Right cardiac atrium (tissue), 5 donors: Measurements from ENCODE around the gene GABBR2. TPM values are rescaled to one million over a fixed set of nuclear protein-coding genes. Genes with fewer than 3 reads are reported as not detected.
A peak's percentile ranks its signal among the peaks of the same experiment; 100 is the strongest.

ENCODE experiments used
- ATAC-seq, 2 donors: fragments of 200-7000 bp; cut with Tn5 transposase; one replicate each; pipeline versions ENCODE4 v1.8.0 to v1.9.1; 2020; ENCODE audit warnings: moderate library complexity in 2 of 2, mild to moderate bottlenecking in 1 of 2
- DNase-seq, 3 donors: peaks; one replicate each; pipeline ENCODE4 v3.0.0-alpha.2; 2020
- H3K27ac ChIP-seq: one replicate; pipeline ENCODE4 v1.5.1; 2013; ENCODE audit warnings: mild to moderate bottlenecking, low read length, control low read depth, moderate library complexity
- H3K27me3 ChIP-seq: one replicate; pipeline ENCODE4 v1.6.1; 2013; ENCODE audit not compliant: control insufficient read depth, insufficient read depth
- H3K4me1 ChIP-seq: one replicate; pipeline ENCODE4 v1.6.1; 2013; ENCODE audit warnings: low read length; ENCODE audit not compliant: control insufficient read depth, insufficient read depth
- H3K4me3 ChIP-seq: one replicate; pipeline ENCODE4 v1.5.1; 2013; ENCODE audit warnings: low read length, control low read depth
- H3K9me3 ChIP-seq: one replicate; pipeline ENCODE4 v1.6.1; 2013; ENCODE audit warnings: low read length; ENCODE audit not compliant: control insufficient read depth
- WGBS: extraction: QIAGEN DNeasy Blood & Tissue Kit; methylation state at CpG from one replicate; pipeline ENCODE4 v1.1.7; 2013; 5-methylcytosine and 5-hydroxymethylcytosine counted together
- intact Hi-C, 4 donors: fragments of 100-400 bp; cut with DNase I; formaldehyde crosslinking; loops; one replicate each; pipeline versions ENCODE4 v1.11.0 to v1.14.0; 2022 to 2023
- polyA plus RNA-seq: library from polyadenylated mRNA; stranded (reverse); fragments of 200-250 nt; gene quantifications from one replicate; pipeline ENCODE4 v1.2.3, GENCODE V29; 2013
- total RNA-seq, 4 donors: library from RNA; stranded (reverse); fragmentation: NEBNext Ultra II Directional; extraction: Animal tissue kit (Norgen Biotek cat#: 25700); gene quantifications; one replicate each; pipeline ENCODE4 v1.2.1, GENCODE V29; 2021
- donor health status: healthy with polysubstance abuse.
- donor health status: DM: no; HTN: yes; CAD: no.
- donor health status: DM: no; HTN: no; CAD: no.
- donor health status: DM: no; HTN: yes; CAD: no; lungs with severe emphysema.
- donor health status: DM: yes; HTN: yes; CAD: no.

The GABBR2 gene
- total and polyA plus RNA-seq, 5 donors = not detected

DNA sequence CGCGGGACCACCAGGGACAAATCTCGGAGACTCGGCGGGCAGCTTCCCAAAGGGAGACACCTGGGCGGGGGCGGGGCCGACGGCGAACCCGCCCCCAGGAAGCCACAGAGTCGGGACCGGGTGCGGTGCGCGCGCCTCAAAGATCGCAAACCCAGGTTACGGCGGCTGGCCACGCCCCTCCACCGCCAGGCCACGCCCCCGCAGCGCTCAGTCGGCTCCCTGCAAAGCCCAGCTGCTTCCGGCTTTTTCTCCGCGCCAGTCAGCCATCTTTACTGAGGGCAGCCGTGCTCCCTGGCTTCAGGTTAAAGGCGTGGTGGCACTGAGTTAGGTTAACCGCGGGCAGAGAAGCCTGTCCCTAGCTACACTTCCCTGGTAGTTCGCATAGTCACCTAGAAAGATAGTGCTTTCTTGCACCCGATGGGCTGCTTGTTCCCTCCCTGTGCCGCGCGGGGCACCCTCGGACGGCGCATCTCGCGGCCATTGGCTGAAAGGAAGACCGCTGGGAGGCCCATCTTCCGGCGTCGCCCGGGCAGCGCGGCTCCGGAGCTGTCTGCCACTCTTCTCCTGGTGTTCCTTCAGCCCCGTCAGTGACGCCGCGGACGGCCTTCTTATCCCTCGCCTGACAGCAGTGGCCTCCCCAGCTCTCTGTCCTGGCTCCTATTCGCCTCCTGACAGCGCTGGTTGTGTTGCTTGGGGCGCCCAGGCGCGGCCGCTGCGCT is 453.0 kb downstream of the GABBR2 start, which contains the start of gene TBC1D2:
TBC1D2 (minus strand) TSS at position 72 of the 719 bp plus-strand sequence. CDS start 108 bp downstream, outside the sequence.
- Histone ChIP-seq H3K27me3 (no peaks in the 10 kb centered on the region), H3K27ac (peak within 1 kb of the TSS; percentile 95), H3K4me3 (peak within 1 kb of the TSS; percentile 77), H3K4me1 (no peaks in the 10 kb centered on the region), H3K9me3 (no peaks in the 10 kb centered on the region)
- intact Hi-C loops = loop anchor here in 3 of 4 donors (5.0 to 10.0 kb wide), 3 partner anchors 181 to 333 kb away; partner anchors contain the start of gene TRMO (in 2 of the 3)
- WGBS = under 1% methylated on average over 64 of the region's 64 CpGs
- DNase-seq (peak; percentile 94 to 98 (median 98)), ATAC-seq (peak; percentile 97 to 98)

- Histone ChIP-seq H3K4me3 (peak overlapping the region; percentile 77), H3K4me1 (peaks cover 3% of the 10 kb centered on the region), H3K27ac (no peak overlapping the region), H3K27me3 (no peaks in the 10 kb centered on the region), H3K9me3 (no peaks in the 10 kb centered on the region)
- ATAC-seq (peak; percentile 2 to 33), DNase-seq (peak in 1 of 3 donors; percentile 21)
- WGBS = 1% methylated on average over 36 of the region's 36 CpGs
- intact Hi-C loops = loop anchor here in 3 of 4 donors (5.0 to 10.0 kb wide), 3 partner anchors 180 to 333 kb away; partner anchors contain the start of gene TRMO (in 2 of the 3)
Measured at GRCh38 chr9:98255061-98255577, 453.6 kb downstream of the GABBR2 start.

- Histone ChIP-seq H3K4me3 (peak overlapping the region; percentile 77), H3K27me3 (no peaks in the 10 kb centered on the region), H3K27ac (no peak overlapping the region), H3K4me1 (peaks cover 7% of the 10 kb centered on the region), H3K9me3 (no peaks in the 10 kb centered on the region)
- 52% methylated on average over 5 of the region's 5 CpGs for WGBS
- DNase-seq = no peak
- no peak for ATAC-seq
- intact Hi-C loops = loop anchor here in 3 of 4 donors (5.0 to 10.0 kb wide), 3 partner anchors 180 to 332 kb away; partner anchors contain the start of gene TRMO (in 2 of the 3)
Measured at GRCh38 chr9:98254228-98255060, 454.3 kb downstream of the GABBR2 start.

DNA sequence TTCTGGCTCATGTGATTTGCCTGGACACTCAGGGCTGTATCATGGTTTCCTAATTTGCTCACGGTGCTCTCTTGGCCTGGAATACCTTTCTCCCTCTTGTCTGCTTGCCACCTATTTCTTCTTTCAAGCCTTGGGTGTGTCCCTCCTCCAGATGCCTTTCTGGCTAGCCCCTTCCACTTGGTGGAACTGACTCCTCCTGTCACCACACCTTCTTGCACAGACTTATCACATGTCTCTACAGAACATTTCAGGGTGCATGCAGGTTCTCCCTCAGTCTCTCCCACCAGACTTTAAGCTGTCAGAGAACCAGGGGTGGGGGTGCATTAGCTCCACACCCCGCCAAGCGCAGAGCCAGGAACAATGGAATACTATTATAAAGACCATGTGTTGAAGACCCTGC is 455.2 kb downstream of the GABBR2 start:
- H3K4me1 ChIP-seq = peaks cover 8% of the 10 kb centered on the region
- H3K27ac ChIP-seq = no peak overlapping the region
- H3K9me3 ChIP-seq = no peaks in the 10 kb centered on the region
- H3K27me3 ChIP-seq = no peaks in the 10 kb centered on the region
- H3K4me3 ChIP-seq = no peak overlapping the region
- ATAC-seq (no peak), DNase-seq (no peak)
- WGBS = 84% methylated on average over 3 of the region's 3 CpGs
- intact Hi-C loops = loop anchor here in 2 of 4 donors (10.0 kb wide), 2 partner anchors 179 to 329 kb away; partner anchors contain the start of gene TRMO (in 1 of the 2)

- Histone ChIP-seq H3K27me3 (no peaks in the 10 kb centered on the region), H3K27ac (no peak overlapping the region), H3K9me3 (no peaks in the 10 kb centered on the region), H3K4me1 (peaks cover 8% of the 10 kb centered on the region), H3K4me3 (no peak overlapping the region)
- no peak for DNase-seq
- intact Hi-C loops = loop anchor here in 2 of 4 donors (10.0 kb wide), 2 partner anchors 177 to 327 kb away; partner anchors contain the start of gene TRMO (in 1 of the 2)
- ATAC-seq = no peak
- WGBS = 91% methylated on average over 9 of the region's 9 CpGs
Measured at GRCh38 chr9:98251551-98251950, 457.2 kb downstream of the GABBR2 start.

DNA sequence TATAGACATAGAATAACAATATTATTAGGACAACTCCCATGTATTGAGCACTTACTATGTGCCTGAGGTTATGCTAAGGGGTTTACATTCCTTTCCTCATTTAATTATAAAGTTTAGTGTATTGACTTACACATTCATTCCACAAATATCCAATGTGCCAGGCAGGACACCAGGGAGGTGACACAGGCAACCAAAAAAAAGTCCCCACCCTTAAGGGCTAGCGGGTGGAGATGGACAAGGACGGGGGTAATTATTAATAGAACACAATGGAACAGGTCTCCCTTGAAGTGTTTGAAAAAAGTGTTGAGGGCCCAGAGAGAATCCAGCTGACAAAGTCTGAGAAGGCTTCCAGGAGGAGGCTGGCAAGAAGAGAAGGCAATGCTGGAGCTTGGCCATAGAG is 459.0 kb downstream of the GABBR2 start:
- 76% methylated on average over 2 of the region's 2 CpGs for WGBS
- peaks cover 8% of the 10 kb centered on the region for H3K4me1 ChIP-seq
- H3K9me3 ChIP-seq = no peaks in the 10 kb centered on the region
- DNase-seq (no peak), ATAC-seq (no peak)
- no peaks in the 10 kb centered on the region for H3K27me3 ChIP-seq
- intact Hi-C loops = loop anchor here in 2 of 4 donors (10.0 kb wide), 2 partner anchors 175 to 325 kb away; partner anchors contain the start of gene TRMO (in 1 of the 2)
- no peak overlapping the region for H3K4me3 ChIP-seq
- no peak overlapping the region for H3K27ac ChIP-seq

DNA sequence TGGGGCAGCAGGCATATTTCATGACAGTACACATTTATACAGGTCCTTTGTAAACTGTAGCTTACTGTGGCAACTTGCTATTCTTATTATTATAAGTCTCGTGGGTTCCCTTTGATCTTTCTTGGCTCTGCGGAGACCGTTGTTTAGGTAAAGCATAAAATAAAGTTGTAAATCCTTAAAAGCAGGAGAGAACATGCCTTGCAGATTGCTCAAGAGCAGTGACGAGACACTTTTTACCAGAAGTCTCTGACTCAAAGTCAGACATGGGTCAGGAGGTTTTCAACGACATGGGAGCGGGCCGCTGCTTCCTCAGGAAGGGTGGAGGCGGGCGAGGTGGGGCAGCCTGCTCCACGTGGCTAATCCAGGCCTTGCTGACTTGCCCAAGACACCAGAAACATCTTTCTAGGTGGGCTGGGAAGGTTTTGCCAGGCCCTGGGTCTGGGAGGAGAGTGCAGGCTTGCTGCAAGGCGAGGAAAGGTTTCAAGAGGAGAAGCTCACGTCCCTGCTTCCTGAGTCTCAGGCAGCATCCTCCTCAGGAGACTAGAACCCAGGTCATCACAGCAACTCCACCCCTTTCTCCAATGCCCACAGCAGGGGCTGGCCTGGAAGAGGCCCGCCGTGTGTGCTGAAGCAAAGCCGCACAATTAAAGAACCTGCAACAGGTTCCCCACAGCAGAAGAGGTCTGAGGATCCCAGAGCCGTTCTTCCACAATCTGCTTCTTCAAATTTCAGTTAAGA is 459.8 kb downstream of the GABBR2 start:
- ATAC-seq = peak; percentile 84 to 95
- DNase-seq = peak; percentile 68 to 87 (median 85)
- no peak overlapping the region for H3K27ac ChIP-seq
- H3K4me3 ChIP-seq = no peak overlapping the region
- WGBS = 62% methylated on average over 16 of the region's 16 CpGs
- H3K9me3 ChIP-seq = no peaks in the 10 kb centered on the region
- H3K27me3 ChIP-seq = no peaks in the 10 kb centered on the region
- intact Hi-C loops = no loop called here
- H3K4me1 ChIP-seq = peaks cover 8% of the 10 kb centered on the region

DNA sequence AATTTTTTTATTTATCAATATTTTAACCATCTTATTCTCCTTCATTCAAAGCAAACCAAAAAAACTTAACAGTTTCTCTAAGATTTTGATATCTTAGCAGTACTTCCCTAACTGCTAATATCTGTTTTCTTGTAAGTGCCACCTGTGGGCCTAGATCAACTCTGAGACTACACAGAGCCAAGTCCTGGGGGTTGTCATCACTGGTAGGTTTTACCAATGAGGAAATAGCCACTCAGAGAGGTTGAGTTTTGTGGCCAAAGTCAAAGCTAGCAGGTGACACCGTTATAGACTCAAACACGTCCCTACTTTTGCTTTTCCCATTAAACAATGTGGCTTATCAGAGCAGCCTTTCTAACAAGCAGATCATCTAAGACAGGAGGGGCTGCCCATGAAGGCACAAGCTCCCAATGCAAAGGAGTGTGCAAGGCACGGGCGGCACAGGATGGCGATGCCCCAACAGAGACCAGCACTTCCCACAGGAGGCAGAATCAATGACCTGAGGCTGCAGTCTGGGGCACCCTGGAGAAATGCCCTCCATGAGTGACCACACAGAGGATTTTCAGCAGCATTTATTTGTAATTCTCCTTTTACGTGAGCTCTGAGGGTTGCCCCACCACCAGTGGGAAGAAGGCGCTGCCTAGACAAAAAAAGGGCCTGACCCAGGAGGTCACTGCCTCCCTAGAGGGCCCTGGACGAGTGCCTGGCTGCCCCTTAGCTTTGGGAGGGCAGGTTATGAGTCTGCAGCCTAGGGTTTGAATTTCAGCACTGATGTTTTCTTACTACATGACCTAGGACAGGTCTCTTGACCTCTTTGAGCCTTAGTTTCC is 460.7 kb downstream of the GABBR2 start:
- peak in 1 of 2 donors; percentile 15 for ATAC-seq
- H3K27me3 ChIP-seq = no peaks in the 10 kb centered on the region
- no peak for DNase-seq
- WGBS = 77% methylated on average over 8 of the region's 8 CpGs
- intact Hi-C loops = no loop called here
- peaks cover 8% of the 10 kb centered on the region for H3K4me1 ChIP-seq
- H3K9me3 ChIP-seq = no peaks in the 10 kb centered on the region
- no peak overlapping the region for H3K4me3 ChIP-seq
- H3K27ac ChIP-seq = no peak overlapping the region

- Histone ChIP-seq H3K27ac (no peak overlapping the region), H3K4me1 (no peaks in the 10 kb centered on the region), H3K9me3 (no peaks in the 10 kb centered on the region), H3K4me3 (no peak overlapping the region), H3K27me3 (no peaks in the 10 kb centered on the region)
- 90% methylated on average over 3 of the region's 3 CpGs for WGBS
- ATAC-seq (no peak), DNase-seq (no peak)
- intact Hi-C loops = no loop called here
Measured at GRCh38 chr9:98242426-98242825, 466.3 kb downstream of the GABBR2 start.
